ENCODE data around the gene ZNF592.

ZNF592 gene

DNA sequence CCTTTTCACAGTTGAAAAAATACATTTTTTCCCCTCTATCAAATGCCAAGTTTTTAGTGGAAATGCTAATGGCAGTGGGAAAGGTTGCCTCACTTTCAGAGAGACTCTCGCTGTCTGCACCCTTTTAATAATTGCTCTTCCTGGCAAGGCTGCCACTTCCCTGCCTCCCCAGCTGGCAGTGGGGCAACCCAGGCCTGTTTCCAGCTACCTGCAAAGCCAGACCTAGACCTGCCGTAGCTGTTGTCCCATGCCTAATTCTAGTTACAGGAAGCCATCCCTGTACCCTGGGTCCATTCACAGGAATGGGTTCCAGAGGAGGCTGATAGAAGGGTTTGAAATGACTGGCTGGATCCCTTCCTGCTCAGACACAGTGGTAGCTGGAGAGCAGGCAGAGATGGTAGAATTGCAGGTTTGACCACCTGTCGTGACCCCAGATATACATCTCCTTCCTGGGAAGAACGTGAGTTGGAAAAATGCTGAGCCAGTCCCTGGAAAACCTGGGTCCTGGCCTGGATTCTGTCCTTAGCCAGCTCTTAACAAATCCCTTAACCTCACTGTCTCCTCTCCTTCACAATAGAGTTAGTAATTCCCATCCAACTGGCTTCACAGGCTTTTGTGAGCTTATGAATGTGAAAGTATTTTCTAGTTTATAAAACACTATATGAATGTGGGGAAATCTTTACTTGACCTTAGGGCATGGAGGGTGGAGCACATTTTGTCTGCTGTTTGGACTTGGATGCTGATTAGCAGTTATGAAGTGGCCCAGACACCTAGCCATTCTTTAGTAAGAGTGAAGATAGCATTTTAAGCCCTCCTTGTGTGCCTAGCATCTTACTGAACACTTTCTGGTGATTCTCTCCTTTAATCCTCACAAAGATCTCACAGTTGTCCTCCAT lies 55.9 kb downstream of the ZNF592 start:
- POLR2A ChIA-PET = no interaction called here
- TF ChIP-seq NFRKB (IDR thresholded peaks at IDR 0.05) (no peak), CTBP1 (IDR thresholded peaks at IDR 0.05; ENCODE audit: borderline replicate concordance) (no peak), FOXK2 (IDR thresholded peaks at IDR 0.05) (no peak), HDGF (IDR thresholded peaks at IDR 0.05; ENCODE audit: borderline replicate concordance) (no peak), LEF1 (IDR thresholded peaks at IDR 0.05; ENCODE audit: borderline replicate concordance) (no peak), L3MBTL2 (conservative IDR thresholded peaks at IDR 0.05) (no peak), SP1 (IDR thresholded peaks at IDR 0.05) (no peak), FOXA1 (IDR thresholded peaks at IDR 0.05) (no peak), SUZ12 (IDR thresholded peaks at IDR 0.05) (no peak), ELF4 (IDR thresholded peaks at IDR 0.05) (no peak), FOXM1 (IDR thresholded peaks at IDR 0.05; ENCODE audit: borderline replicate concordance) (no peak)

DNA sequence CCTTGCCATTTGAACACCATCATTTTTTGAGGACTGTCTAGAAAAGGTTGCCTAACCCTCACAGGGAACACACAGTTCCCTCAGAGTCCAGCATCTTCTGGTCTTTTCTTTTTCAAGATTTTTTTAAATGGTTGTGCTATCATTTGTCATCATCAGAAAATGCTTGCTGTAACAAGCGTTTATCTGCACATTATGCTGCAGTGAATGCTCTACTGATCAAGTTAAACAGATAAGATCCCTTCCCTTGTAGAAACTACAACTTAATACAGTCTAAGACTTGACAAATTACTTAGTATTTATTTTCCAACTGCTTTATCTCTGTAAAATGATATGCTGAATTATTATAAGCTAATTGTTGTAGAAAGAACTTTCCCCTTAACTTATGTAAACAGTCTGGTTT lies 56.8 kb downstream of the ZNF592 start:
- no peak for DNase-seq (ENCODE audit: extremely low spot score)
- ChIA-PET CTCF (no interaction called here), POLR2A (interaction anchor here (1.8 kb wide), 1 partner anchor 89 kb away, joined by 3 read pairs; the partner anchor contains the start of gene SEC11A)
- TF ChIP-seq ARNT (IDR thresholded peaks at IDR 0.05) (no peak), LEF1 (IDR thresholded peaks at IDR 0.05; ENCODE audit: borderline replicate concordance) (no peak), NFRKB (IDR thresholded peaks at IDR 0.05) (no peak), SUZ12 (IDR thresholded peaks at IDR 0.05) (no peak), CTBP1 (IDR thresholded peaks at IDR 0.05; ENCODE audit: borderline replicate concordance) (no peak), ELF4 (IDR thresholded peaks at IDR 0.05) (no peak), FOXA1 (IDR thresholded peaks at IDR 0.05) (no peak), FOXM1 (IDR thresholded peaks at IDR 0.05; ENCODE audit: borderline replicate concordance) (no peak), ZNF384 (IDR thresholded peaks at IDR 0.05) (no peak), FOXK2 (IDR thresholded peaks at IDR 0.05) (no peak), BHLHE40 (IDR thresholded peaks at IDR 0.05; ENCODE audit: borderline replicate concordance) (no peak), L3MBTL2 (conservative IDR thresholded peaks at IDR 0.05) (no peak), SP1 (IDR thresholded peaks at IDR 0.05) (no peak), TARDBP (IDR thresholded peaks at IDR 0.05) (no peak), HDGF (IDR thresholded peaks at IDR 0.05; ENCODE audit: borderline replicate concordance) (no peak)
- TF ChIP-seq, protein P1, sequence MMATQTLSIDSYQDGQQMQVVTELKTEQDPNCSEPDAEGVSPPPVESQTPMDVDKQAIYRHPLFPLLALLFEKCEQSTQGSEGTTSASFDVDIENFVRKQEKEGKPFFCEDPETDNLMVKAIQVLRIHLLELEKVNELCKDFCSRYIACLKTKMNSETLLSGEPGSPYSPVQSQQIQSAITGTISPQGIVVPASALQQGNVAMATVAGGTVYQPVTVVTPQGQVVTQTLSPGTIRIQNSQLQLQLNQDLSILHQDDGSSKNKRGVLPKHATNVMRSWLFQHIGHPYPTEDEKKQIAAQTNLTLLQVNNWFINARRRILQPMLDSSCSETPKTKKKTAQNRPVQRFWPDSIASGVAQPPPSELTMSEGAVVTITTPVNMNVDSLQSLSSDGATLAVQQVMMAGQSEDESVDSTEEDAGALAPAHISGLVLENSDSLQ (IDR thresholded peaks at IDR 0.05) = no peak

More for the DNA sequence above, 55.9 kb downstream of the ZNF592 start:
- CTCF ChIA-PET = interaction anchor here (1.0 kb wide), 1 partner anchor 21 kb away, joined by 3 read pairs; no protein-coding TSS in a partner anchor
- DNase-seq (ENCODE audit: extremely low spot score) = no peak

DNA sequence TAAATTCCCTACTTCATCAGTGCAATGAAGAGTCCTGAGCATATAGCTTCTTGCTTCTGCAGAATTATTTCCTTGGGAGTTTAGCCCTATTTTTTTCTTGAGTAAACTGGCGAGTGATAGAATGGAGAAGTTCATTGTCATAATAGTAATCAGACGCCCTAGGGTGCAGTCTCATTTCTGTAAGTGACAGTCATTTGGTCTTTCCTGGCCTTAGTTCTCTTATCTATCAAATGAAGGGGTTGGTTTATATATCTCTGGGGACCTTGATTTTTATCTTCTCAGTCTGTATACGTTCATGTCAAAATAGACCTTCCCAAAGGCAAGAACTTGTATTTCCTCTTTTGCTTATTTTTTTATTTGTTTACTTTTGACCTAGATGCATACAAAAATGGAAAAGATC lies 58.8 kb downstream of the ZNF592 start:
- ChIA-PET POLR2A (interaction anchor here (0.7 kb wide), 1 partner anchor 11 kb away, joined by 4 read pairs; no protein-coding TSS in a partner anchor), CTCF (no interaction called here)
- TF ChIP-seq, protein P1 (IDR thresholded peaks at IDR 0.05) = no peak
- no peak for TF ChIP-seq FOXA1 (IDR thresholded peaks at IDR 0.05)
- no peak for TF ChIP-seq L3MBTL2 (conservative IDR thresholded peaks at IDR 0.05)
- TF ChIP-seq FOXK2 (IDR thresholded peaks at IDR 0.05) = no peak
- TF ChIP-seq LEF1 (IDR thresholded peaks at IDR 0.05; ENCODE audit: borderline replicate concordance) = no peak
- no peak for TF ChIP-seq NFRKB (IDR thresholded peaks at IDR 0.05)
- no peak for TF ChIP-seq HDGF (IDR thresholded peaks at IDR 0.05; ENCODE audit: borderline replicate concordance)
- no peak for TF ChIP-seq SUZ12 (IDR thresholded peaks at IDR 0.05)
- no peak for TF ChIP-seq ARNT (IDR thresholded peaks at IDR 0.05)
- TF ChIP-seq CTBP1 (IDR thresholded peaks at IDR 0.05; ENCODE audit: borderline replicate concordance) = no peak
- TF ChIP-seq ZNF384 (IDR thresholded peaks at IDR 0.05) = no peak
- no peak for DNase-seq (ENCODE audit: extremely low spot score)

DNA sequence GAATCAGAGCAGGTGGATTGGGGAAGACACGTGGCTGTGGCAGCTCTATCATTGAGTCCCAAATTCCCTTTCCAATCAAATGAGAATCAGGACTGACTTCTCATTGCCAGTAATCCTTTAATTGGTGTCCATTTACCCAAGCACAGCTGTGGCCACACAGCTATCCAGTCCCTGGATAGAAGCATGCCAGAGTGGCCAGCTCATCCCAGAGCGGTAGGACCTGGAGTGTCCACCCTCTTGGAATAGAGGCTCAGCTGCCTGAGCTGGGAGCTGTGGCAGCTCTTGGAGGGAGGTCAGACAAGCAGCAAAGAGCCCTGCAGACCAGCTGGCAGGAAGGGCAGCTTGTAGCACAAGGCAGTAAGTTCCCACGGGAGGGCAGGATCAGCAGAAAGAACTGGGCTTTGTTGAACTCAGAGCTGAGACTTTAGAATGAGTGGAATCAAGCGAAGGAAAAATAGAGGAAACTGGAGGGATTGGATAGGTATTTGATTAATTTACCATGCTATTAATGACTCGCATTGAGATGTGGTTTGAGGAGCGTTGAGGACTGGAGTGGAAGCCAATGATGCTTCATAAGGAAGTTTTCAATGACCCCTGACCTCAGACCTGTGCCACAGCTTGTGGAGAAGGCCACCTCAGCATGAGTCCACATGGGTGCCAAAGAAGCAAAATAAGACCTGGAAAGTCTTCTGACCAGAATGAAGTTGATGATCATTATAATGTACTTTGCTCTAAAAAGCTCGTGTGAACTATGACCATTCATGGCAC lies 61.9 kb downstream of the ZNF592 start:
- POLR2A ChIA-PET = interaction anchor here (1.6 kb wide), 1 partner anchor 94 kb away, joined by 6 read pairs; the partner anchor contains the start of gene SEC11A

DNA sequence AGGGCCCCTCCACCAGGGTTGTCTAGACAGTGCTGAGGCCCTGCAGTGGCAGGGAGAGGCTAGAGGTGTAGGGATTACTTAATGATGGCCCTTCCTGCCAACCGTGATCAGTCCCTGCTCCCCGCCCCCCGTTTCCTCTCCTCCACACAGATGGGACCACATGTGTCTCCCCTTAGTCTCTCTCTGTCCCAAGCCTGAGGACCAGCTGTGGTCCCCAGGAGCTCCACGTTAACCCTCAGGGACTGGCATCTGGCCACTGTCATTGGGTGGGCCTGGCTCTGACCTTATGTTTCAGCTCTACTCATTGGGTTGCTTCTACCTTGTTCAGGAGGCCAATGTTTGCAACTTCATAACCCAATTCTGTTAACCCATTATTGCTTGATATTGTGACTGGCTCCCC lies 62.8 kb downstream of the ZNF592 start:
- TF ChIP-seq, protein P1 (IDR thresholded peaks at IDR 0.05) = no peak
- no peak for TF ChIP-seq NFRKB (IDR thresholded peaks at IDR 0.05)
- ChIA-PET POLR2A (interaction anchor here (1.6 kb wide), 1 partner anchor 95 kb away, joined by 6 read pairs; the partner anchor contains the start of gene SEC11A), CTCF (interaction anchor here (0.6 kb wide), 1 partner anchor 76 kb away, joined by 3 read pairs; no protein-coding TSS in a partner anchor)
- DNase-seq (ENCODE audit: extremely low spot score) = no peak

More for the DNA sequence above, 61.9 kb downstream of the ZNF592 start:
- no peak for TF ChIP-seq FOXK2 (IDR thresholded peaks at IDR 0.05)
- no peak for TF ChIP-seq TARDBP (IDR thresholded peaks at IDR 0.05)
- no peak for TF ChIP-seq SUZ12 (IDR thresholded peaks at IDR 0.05)
- TF ChIP-seq BHLHE40 (IDR thresholded peaks at IDR 0.05; ENCODE audit: borderline replicate concordance) = no peak
- no peak for TF ChIP-seq ZNF384 (IDR thresholded peaks at IDR 0.05)
- no peak for TF ChIP-seq HDGF (IDR thresholded peaks at IDR 0.05; ENCODE audit: borderline replicate concordance)
- no peak for TF ChIP-seq ARNT (IDR thresholded peaks at IDR 0.05)
- no peak for TF ChIP-seq CTBP1 (IDR thresholded peaks at IDR 0.05; ENCODE audit: borderline replicate concordance)
- no peak for TF ChIP-seq NFRKB (IDR thresholded peaks at IDR 0.05)
- DNase-seq (ENCODE audit: extremely low spot score) = no peak
- CTCF ChIA-PET = interaction anchor here (0.7 to 1.3 kb wide), 4 partner anchors 12 to 68 kb away, joined by 3 to 4 read pairs (median 4); no protein-coding TSS in a partner anchor
